NCI-H187 (cell line): Measurements from ENCODE around the gene SLC44A1.

Experiments
- DNase-seq, 2 experiments: peaks; one replicate each; lab custom pipeline; 2025; lab: John Stamatoyannopoulos, UW

The SLC44A1 gene

DNA sequence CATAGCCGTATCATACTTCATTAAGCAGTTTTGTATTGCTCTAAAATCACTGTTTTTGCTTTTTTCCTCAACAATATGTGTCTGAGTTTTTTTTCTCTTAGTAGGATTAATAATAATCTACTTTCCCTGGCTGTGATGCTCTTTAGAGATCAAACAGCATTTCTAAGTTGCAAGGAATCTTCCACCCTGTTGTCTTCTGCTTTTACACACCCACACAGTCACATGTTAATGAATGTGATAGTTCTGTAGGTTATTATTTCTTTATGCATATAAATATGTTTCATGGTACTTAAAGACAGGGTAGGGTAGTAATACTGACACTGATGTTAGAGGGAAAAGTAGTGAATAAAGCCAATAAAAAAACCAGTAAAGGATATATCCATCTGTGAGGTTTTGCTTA, 29.3 kb downstream of the SLC44A1 start:
- no peak for DNase-seq

GRCh38 chr9:105275111-105275510, 30.7 kb downstream of the SLC44A1 start:
- DNase-seq = no peak

DNA sequence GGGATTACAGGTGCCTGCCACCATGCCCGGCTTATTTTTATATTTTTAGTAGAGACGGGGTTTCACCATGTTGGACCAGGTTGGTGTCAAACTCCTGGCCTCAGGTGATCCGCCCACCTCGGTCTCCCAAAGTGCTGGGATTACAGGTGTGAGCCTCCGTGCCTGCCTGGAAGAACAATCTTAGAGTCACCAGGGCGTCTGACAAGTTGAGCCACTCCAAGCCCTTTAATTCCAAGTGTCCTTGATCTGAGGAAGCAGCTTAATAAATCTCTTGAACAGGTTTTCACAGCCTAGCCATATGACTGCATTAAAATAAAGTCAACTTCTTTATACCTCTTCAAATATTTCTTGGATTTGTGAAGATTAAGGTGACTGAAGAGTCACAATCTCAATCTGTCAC, 31.5 kb downstream of the SLC44A1 start:
- DNase-seq = no peak

DNA sequence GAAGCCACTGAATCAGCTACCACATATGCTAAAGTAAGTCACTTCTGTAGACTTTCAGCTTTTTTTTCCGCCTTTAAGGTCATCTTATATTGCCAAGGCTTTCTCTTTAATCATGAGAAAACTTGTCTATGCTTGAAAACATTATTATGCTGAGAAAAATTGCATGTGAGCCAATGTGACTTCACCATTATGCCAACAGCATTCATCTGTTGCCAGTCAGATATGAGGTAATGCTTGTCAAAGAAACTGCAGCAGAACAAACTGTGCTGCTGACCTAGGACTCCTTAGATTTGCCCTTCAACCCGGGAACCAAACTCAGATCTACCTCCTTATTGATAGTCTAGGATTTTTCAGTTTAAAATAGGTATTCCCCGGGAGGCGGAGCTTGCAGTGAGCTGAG, 34.3 kb downstream of the SLC44A1 start:
- no peak for DNase-seq

DNA sequence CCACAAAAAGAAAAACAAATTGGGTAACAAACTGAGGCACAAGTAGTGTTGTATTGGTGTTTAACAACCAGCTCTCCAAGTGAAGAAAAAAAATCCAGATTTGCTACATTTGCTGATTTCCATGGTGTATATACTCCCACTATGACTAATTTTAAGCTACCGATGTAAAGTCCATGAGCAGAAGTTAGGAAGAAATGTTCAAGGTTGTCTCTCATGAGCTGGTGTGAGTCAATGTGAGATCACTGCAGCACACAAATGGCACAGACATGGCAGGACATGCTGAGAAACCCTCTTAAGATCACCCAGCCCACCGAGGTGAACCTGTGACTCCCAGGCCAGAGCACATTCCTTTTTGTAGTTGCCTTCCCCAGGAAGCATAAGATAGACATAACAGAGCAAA, 36.2 kb downstream of the SLC44A1 start:
- no peak for DNase-seq

GRCh38 chr9:105281272-105281671, 36.8 kb downstream of the SLC44A1 start:
- DNase-seq = no peak

- no peak for DNase-seq
These were observed 37.5 kb downstream of the SLC44A1 start for GRCh38 chr9:105281926-105282325.

- DNase-seq = no peak
These were observed 38.6 kb downstream of the SLC44A1 start for GRCh38 chr9:105282870-105283621.

- DNase-seq = no peak
These were observed 39.3 kb downstream of the SLC44A1 start for GRCh38 chr9:105283795-105284194.

GRCh38 chr9:105284463-105284862, 40.0 kb downstream of the SLC44A1 start:
- no peak for DNase-seq

DNA sequence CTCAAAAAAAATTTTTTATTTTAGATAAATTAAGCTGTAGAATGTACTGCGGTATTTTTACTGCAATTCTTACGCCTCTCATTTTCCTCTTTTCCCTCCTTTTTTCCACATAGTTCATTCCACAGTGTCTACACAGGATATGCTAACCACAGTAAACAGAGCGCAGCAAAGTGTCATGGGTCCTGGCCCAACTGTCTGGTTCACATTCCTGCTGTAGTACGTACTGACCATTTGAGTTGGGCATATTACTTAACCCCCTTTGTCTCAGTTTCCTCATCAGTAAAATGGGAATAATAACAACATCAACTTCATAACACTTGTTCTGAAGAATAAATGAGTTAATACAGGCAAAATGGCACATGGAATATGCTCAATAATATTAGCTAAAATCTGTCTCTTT, 41.6 kb downstream of the SLC44A1 start:
- no peak for DNase-seq

- DNase-seq = no peak
These were observed 44.9 kb downstream of the SLC44A1 start for GRCh38 chr9:105289305-105289704.

- no peak for DNase-seq
These were observed 46.0 kb downstream of the SLC44A1 start for GRCh38 chr9:105290418-105290817.

GRCh38 chr9:105290954-105291353, 46.5 kb downstream of the SLC44A1 start:
- no peak for DNase-seq

GRCh38 chr9:105291422-105291859, 47.0 kb downstream of the SLC44A1 start:
- DNase-seq = no peak

DNA sequence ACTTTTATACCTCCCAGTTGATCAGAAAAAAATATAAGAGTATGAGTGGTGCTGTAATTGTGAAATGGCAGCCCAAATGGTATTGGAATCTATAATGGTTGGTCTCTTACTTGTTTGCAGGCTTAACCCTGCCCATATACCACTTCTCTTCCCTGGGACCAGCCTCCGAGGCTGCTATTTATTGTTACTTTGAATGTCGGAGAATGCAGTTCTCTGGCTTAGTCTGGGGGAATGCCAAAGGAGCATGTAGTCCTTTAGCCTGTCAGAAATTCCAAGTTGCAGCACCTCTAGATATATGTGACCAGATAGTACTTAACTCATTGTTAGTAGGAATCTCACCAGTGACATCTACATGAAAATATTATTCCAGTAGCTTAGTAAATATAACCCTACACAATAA, 47.5 kb downstream of the SLC44A1 start:
- no peak for DNase-seq

DNA sequence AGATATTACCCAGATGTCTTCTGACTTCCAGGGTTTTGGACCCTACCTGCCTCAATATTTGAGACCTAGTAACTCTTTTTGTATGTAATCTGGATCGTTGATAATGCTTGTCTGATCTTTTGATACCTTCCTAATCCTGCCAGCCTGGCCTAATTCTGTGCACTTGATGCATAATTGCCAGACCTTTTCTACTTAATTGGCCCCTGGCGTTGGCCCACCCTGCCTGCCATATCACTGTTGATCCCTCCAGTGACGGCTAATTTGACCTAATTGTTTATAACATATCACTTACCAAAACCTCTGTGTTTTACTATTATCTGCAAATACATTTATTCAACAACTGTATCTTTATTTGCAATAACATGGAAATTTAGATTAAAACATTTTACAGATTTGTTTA, 49.0 kb downstream of the SLC44A1 start:
- no peak for DNase-seq

GRCh38 chr9:105295201-105295550, 50.7 kb downstream of the SLC44A1 start:
- DNase-seq = no peak

- no peak for DNase-seq
These were observed 51.5 kb downstream of the SLC44A1 start for GRCh38 chr9:105295986-105296385.

DNA sequence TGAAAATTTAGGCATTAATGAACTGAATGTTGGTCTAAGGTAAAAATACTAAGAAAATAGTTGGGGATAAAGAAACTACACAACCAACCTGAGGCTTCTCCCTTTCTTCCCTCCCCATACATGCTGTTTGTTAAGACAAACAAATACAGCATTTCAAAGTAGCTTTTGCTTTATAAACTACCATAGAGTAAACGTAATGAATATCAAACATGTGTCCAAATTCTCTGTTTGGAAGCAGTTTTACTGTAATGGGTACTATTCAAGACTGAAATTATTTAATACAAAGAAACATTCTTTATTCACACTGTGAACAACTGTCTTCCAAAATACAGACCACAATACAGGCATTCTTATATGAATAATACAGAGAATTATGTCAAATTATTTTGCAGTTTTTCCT, 52.0 kb downstream of the SLC44A1 start:
- no peak for DNase-seq

- DNase-seq = no peak
These were observed 52.4 kb downstream of the SLC44A1 start for GRCh38 chr9:105296877-105297287.

DNA sequence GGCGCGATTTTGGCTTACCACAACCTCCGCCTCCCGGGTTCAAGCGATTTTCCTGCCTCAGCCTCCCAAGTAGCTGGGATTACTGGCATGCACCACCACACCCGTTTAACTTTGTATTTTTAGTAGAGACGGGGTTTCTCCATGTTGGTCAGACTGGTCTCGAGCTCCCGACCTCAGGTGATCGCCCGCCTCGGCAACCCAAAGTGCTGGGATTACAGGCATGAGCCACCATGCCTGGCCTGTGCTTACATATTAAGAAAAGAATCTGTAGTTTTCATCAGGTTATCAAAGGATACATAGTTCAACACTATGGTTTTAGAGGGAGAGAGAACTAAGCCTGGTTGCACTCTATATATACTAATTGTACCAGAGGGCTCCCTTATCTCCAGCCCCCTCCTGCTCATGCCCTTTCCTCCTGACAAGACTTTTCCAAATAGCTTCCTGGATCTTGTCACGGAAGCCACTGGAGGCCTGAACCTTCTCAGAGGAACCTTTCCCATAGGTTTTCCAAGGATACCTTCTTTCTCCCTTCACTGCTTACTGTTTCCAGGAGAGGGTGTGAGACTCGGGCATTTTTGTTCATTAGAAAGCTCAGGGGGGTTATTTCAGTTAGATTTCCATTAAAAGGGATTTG, 53.1 kb downstream of the SLC44A1 start:
- DNase-seq = no peak

DNA sequence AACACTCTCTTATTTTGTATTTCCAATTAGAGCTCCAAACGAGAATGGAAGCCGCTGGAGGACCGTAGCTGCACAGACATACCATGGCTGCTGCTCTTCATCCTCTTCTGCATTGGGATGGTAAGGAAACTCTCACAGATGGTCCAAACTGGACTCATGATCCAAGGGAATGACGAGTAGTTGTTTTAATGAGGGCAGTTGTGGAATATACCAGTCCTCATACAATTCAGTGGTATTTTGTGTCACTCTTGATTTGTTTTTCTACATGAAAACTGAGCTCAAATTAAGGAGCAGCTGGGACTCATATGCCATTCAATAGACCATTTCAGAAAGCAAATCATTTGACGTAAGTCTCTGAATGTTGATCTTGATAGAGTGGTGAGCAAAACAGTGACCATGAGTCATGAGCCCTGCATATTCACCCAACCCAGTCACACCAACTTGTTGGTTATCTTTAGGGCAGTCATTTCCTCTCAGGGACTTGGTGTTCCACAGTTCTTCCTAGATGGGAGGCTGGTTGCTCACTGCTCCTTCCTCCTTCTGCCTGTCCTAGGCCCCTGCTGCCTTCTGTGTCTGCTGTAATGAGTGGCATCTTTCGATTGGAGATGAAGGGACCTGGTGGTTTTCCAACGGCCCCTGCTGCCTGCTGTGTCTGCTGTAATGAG, 54.9 kb downstream of the SLC44A1 start:
- DNase-seq = no peak
